NCI-H460 (cell line): Measurements from ENCODE around the gene ACYP2. TPM values are rescaled to one million over a fixed set of nuclear protein-coding genes. Genes with fewer than 3 reads are reported as not detected.
A peak's percentile ranks its signal among the peaks of the same experiment; 100 is the strongest.

Experiments
- DNase-seq: peaks from one replicate; pipeline ENCODE4 v3.0.0-alpha.2; 2016; ENCODE audit warnings: low read depth; ENCODE audit errors: extremely low read depth
- total RNA-seq: library from RNA; depleted of rRNA; stranded (reverse); fragments of >200 nt; shearing (Covaris generic); gene quantifications from 2 replicates; pipeline ENCODE4 v1.2.3, GENCODE V29; 2014

The ACYP2 gene
- total RNA-seq, 1 experiment from 2014 or later: 7.4 TPM

DNA sequence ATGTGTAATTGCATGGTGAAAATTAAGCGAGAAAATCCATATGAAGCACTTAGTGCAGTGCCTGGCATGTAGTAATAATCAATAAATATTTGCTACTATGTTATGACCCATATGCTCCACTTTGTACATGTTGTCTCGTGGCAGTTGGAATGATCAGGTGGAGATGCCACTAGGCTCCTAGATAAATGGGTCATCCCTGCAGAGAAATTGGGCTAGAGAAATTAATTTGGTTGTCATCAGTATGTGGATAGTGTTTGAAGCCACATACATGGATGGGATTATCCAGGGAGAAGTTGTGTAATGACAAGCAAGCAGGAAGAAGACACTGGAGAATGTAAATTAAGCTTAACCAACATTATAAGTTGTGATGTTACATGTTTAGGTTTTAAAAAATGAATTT is 33.0 kb downstream of the ACYP2 start:
- no peak for DNase-seq

DNA sequence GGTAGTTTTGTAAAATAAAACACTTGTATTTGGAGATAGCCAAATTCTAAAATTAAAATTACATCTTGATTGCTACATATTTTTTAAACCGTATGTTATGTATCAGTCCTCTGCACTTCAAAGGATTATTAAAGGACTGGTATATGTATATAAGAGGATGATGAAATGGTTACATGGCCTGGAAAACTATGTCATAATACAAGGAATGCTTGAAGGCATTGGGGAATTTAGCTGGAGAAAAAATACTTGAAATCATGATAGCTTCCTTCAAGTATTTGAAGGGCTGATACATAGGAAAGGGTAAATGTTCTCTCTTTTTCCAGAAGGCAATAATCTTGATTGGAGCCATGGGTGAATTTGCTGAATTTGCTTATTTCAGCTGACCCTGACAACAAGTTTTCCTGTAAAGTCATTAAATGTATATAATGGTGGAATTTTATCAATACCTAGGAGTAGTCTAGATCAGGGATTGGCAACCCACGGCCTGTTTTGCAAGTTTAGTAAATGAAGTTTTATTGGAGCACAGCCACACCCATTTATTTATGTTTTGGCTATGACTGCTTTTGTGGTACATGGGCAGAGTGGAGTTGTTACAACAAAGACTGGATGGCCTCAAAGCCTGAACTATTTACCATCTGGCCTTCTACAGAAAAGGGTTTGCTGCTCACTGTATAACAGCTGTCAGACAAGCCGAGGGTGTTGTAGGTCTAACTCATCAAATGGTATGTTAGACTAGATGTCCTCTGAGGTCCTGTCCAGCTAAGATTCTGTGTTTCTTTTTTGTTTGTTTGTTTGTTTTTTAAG is 34.4 kb downstream of the ACYP2 start:
- DNase-seq: no peak

DNA sequence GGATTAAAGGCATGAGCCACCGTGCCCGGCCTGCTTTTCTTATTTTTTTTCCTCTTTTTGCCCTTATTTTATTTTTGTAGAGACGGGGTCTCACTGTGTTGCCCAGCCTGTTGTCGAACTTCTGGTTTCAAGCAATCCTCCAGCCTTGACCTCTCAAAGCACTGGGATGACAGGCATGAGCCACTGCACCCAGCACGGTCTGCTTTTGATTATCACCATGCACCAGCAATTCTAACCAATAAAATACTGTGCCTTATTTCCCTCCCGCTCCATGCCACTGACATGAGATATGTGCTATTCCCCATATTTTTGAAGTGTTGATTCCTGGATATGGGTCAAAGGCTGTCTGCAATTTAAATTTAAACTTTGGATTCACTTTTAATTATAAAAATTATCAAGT is 42.9 kb downstream of the ACYP2 start:
- DNase-seq: no peak

DNA sequence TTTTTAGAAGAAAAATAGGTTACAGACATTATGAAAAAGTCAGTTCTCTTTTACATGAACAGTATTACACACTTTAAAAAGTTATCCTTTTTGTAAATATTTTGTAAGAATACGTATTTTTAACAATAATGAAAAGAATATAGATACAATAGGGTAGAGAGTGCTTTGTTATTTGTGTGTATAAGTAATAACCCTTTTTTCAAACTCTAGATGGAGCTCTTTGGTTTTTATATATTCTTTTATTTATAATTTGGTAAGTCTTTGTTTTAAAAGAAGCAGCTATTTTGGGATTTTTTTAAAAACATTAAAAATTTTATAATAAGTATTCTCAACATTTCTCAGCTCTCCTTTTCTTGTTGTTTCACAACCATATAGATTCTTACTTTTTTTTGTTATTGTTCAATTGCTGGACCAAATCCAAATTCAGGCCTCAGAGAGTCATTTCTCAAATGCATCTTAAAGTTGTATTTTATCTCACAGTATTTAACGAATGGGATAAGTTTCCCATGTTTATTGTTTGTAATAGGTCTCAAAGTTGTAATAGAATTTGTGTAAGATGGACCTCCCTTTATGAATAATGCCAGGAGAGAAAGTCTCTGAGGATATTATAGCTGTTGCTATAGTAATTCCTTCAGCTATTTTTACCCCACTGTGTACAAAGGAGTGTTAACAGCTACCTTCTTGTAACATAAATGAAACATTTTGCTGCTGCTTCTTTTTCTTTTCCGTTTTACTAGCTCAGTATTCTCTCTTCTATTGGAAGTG is 46.4 kb downstream of the ACYP2 start:
- no peak for DNase-seq

DNA sequence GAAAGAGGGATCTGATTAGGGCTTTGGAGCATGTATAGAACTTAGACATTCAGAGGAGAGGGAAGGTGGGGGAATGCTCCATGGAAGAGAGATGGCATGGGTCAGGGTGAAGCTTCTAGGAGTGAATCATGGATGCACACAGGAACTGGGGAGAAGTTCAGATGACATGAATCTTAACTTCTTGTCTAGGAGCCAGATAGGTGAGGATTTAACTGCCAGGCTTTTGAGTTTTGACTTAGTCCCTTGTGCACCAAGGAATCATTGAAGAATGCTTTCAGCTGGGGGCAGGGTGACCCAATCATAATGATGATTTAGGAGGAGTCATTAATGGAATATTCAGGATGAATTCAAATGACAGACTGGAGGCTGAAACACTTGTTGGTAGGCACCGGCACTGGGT is 48.7 kb downstream of the ACYP2 start:
- no peak for DNase-seq

DNA sequence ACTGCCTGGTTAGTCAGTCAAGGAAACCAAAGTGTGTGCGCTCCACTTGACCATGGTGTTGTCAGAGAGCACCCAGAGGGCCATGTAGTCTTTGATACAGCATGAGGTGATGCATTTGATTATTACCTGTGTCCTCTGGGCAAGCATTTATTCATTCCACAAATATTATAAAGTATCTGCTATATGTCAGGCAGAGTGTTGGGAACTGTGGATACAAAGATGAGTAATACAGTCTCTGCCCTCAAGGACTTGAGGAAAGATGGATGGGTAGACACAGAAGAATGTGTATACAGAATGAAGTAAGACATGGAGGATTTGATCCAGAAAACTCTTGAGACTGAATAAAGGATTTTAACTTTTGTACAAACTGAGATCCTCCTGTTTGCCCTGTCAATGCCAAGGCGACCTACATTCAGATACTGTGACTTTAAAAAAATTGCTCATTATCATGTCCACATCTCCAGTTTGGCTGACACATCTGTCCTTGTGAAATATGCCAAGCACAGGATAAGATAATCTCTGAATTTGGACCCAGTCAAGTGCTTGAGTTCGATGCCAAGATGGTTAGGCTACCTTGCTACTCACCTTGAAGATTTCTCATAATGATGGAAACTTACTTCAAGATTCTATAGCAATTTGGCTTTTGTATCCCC is 50.8 kb downstream of the ACYP2 start:
- no peak for DNase-seq

DNA sequence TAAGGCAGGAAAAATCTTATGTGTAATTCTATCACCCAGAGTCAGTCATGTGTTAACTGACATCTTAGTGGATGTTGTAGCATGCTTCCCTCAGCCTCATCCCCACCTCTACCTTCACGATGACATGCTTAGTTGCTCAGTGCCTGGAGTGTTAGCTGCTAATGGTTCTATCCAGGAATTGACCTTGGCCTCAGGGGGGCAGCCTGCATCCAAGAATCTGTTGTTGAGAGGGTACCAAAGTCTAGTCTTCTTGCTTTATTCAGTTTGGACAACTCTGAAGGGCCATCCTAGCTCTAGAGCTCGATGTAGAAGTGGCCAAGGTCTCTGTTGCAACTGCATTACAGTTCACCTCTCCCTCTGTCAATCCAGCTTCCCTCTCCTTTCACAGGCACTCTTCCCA is 61.2 kb downstream of the ACYP2 start:
- peak; percentile 40 for DNase-seq

DNA sequence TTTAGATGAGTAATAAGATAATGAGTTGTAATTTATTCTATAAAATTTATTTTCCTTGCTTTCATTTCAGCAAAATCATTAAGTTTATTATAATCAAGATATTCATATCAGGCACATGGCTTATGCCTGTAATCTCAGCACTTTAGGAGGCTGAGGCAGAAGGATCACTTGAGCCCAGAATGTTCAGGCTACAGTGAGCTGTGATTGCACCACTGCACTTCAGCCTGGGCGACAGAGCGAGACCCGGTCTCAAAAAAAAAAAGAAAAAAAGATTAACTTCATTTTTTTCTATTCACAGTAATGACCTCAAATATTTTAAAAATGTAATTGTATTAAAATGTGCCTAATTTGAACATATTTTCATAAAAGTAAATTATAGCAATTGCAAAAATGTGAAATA is 67.9 kb downstream of the ACYP2 start:
- DNase-seq: no peak

DNA sequence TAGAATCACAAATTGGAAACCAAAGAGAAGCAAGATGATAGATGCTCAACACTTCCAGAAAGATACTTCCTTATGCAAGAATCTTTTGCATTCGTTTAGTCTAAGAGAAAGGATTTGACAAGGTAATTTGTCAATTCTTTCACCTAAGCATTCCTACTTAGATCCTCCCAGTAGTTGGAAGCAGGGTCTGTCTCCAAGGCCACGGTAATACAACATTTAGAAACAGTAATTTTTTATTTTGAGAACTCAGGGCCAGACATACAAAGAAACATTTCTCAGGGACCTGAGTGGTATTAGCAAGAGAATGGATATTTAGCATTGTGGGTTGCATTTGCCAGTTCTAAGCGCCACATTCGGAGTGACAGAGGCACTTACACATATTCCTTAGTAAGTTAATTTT is 68.6 kb downstream of the ACYP2 start:
- no peak for DNase-seq

DNA sequence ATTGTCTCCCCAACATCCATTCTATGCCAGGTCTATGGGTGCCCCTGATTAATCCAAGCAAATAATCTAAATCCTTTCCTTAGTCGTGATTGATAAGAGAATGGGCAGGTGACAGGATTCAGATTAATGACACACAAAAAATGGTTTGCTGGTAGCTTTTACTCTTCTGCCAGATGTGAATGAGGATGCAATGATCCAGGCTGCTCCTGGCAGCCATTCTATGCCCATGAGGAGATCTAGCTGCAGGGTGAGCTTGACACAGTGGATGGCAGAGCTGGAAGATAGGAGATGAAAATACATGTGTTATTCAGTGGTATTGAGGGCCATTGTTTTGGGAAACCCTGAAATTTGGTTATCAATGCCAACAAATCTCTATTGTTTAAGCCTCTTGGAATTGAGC is 69.7 kb downstream of the ACYP2 start:
- no peak for DNase-seq

DNA sequence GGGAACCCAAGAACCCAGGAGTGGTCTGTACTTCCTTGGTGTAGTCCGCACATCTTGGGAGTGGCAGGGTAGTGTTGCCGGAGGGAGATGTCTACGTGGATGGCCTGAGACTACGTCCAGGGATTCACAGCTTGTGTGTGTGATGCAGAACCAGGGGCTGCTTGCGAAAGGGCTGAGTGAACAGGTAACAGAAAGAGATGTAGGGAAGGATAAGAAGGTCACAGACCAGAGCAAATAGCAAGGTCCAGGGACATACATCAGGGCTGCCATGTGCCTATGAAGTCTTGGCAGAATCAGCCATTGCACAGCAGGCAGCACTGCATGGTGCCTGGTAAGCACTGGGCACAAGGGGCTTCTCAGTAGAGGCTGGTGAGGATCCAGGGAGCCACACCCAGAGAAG is 71.9 kb downstream of the ACYP2 start:
- DNase-seq: no peak

DNA sequence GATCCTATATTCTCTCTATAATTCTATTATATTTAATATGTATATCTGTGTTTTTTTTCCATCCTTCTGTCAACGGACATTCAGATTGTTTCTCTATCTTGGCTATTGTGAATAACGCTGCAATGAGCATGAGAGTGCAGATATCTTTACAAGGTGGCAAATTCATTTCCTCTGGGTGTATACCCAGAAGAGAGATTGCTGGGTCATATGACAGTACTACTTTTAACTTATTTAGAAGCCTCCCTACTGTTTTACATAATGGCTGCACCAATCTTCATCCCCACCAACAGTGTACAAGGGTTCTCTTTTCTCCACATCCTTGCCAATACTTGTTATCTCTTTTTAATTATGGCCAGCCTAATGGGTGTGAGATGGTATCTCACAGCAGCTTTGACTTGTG is 74.1 kb downstream of the ACYP2 start:
- DNase-seq: no peak

DNA sequence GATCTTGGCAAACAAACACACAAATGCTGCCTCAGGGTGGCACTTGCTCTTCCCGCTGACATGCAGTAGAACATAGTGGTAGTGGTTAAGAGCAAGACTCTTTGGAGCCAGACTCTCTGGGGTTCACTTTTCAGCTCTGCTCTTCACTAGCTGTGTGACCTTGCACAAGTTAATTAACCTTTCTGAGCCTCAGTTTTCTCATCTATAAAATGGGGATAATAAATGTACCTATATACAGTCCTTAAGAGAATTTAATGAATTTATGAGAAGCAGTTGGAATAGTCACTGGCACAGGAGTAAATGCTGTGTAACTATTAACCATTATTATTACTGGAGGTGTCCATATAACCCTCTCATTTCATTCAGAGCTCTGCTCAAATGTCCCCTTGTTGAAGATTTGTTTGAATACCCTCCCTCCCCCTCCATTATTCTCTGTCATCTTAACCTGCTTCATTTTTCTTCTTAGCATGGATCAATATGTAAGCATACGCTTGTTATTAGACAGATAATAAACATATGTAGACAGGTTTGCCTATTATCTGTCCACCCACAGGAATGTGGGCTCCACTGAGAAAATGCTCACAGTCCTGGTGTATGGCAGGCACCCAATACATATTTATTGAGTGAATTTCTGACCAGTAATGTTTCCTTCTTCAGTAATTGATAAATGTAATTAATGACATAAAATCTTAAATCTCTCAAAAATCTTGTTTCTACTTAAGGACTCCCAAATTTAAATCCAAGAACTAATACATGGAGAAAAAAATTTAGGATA is 76.1 kb downstream of the ACYP2 start:
- DNase-seq: no peak

DNA sequence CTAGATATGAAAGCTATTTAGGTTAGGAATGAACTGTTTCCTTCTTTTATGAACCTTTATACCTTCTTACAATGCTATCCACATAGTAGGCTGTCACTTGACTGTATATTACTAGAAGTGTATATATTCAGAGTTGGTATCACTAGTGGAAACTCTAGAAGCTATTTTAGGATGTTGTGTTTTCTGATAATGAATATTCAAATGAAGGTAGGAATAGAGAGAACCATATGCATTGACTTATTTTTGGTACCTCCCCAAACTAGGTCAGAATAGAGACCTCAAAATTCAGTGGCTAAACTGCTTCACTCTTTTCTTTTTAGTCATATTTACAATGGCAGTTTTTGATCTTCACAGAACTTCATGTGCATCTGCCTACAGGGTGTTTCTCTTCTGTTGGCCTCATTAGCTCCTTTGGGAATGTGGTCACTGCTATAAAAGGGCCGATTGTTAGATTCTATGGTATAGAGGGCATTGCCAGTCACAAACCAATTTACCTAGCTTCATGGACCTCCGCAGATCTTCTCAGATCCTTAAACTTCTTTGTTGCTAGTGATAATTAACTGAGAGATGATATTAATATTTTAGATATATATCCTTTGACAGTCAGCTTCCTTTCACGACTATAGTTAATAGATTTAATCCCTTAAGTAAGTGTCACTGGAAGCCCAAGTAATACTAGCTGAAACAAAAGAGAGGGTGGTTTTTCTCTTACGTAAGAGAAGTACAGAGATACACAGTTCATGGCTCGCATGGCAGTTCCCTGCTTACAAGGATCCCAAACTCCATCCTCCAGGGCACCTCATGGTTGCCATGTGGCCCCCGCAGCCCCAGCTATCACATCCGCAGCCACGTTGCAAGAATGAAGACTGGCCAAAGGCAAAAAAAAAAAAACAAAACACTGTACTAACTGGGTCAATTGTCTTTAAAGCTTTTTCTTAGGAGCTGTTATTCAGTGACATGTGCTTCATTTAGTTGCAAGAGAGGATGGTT is 79.6 kb downstream of the ACYP2 start:
- no peak for DNase-seq

DNA sequence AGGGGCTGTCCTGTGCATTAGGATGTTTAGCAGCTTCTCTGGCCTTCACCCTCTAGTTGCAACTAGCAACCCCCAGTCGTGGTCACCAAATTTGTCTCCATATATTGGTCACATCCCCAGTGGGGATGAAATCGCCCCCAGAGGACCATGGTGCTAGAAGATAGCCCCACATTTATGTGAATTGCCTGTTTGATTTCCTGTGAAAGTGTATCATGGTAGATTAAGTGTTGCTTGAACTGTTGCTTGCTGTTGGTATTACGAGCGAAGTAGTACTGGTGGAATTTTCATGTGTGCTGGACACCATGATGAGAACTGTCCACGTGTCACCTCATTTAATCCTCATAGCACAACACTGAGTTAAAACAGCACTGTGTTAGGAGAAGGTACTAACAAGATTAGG is 81.2 kb downstream of the ACYP2 start:
- DNase-seq: no peak

DNA sequence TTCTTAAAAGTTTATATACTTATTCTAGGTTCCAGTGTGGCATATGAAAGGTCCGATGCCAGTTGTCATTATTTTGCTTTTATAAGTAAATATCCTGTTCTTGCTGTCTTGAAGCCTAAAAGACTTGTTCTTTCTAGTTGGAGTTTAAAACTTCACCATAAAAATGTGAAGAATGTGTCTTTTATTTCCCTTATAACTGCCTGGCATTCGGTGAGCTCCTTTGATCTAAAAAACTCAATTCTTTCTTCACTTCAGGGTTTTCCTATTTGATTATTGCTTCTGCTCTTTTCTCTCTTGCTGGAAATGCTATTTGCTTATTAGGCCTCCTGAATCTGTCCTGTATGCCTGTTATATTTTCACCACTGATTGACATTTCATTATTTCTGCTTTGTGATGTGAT is 89.1 kb downstream of the ACYP2 start:
- DNase-seq: no peak

DNA sequence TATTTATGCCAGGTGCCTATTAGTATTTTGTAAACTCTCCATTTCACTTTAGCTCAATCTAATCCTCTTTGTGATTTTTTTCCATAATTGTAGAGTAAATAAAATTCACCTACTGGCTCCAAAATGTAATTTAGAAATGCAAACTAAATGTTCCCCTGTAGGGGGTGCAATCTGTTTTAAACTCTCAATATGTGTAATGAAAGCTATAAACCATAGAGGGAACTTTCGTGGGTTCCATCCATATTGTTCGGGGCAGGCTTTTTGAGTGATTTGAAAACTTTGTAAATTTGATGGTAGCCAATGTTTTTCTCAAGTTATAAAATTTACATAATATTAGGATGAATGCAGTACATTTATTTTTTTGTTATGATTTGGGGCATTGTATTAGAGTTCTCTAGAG is 91.2 kb downstream of the ACYP2 start:
- DNase-seq: peak; percentile 55

DNA sequence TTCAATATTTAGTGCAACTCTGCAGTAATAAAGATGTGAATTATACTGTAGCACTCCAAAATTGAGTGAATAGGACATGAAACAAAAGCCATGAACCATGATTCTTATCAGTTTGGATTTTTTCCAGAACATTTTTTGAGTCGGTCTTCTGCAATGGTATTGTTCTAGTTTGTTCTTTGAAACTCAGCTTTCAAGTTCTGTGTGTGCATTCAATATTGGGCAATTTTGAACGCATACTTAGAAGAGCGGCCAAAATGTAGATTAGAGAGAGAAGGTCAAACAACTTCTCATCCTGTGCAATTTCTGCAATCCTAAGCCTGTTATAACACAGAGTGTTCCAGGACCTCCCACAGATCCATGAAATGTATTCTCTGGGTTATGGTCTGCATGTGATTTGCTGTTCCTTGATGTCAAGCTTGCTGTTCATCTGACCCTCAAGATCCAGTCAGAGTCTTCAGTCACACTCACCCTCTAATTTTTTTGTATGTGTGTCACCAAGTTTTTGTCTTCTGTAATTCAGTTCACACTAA is 92.3 kb downstream of the ACYP2 start:
- no peak for DNase-seq
